HG03432 (cell line): Measurements from ENCODE around the gene ENTR1.

ENCODE experiments used
- ATAC-seq: cut with Tn5 transposase; IDR thresholded peaks from one replicate; pipeline ENCODE4 v1.9.1; 2021; ENCODE audit warnings: mild to moderate bottlenecking, moderate library complexity; ENCODE audit not compliant: unreplicated experiment

ENTR1 gene

GRCh38 chr9:136379003-136379287 is 31.5 kb downstream of the ENTR1 start:
- no peak for ATAC-seq

GRCh38 chr9:136378170-136379002 is 32.0 kb downstream of the ENTR1 start:
- no peak for ATAC-seq

- ATAC-seq: no peak
These were observed 32.9 kb downstream of the ENTR1 start for GRCh38 chr9:136377341-136378169.

- no peak for ATAC-seq
These were observed 34.0 kb downstream of the ENTR1 start for GRCh38 chr9:136376457-136376856.

GRCh38 chr9:136375096-136375495 is 35.3 kb downstream of the ENTR1 start:
- ATAC-seq: no peak

- no peak for ATAC-seq
These were observed 36.2 kb downstream of the ENTR1 start for GRCh38 chr9:136374183-136374575.

GRCh38 chr9:136373300-136374182 is 36.9 kb downstream of the ENTR1 start, which contains the start of gene CARD9:
Gene CARD9 (minus strand): TSS chr9:136373669. CDS start chr9:136372078, 1,591 bp downstream.
- ATAC-seq: no peak

- no peak for ATAC-seq
These were observed 37.7 kb downstream of the ENTR1 start for GRCh38 chr9:136372561-136373299.

GRCh38 chr9:136372006-136372405 is 38.4 kb downstream of the ENTR1 start:
- ATAC-seq: no peak

- ATAC-seq: no peak
These were observed 38.9 kb downstream of the ENTR1 start for GRCh38 chr9:136371533-136371880.

- no peak for ATAC-seq
These were observed 39.5 kb downstream of the ENTR1 start for GRCh38 chr9:136370687-136371532.

GRCh38 chr9:136370037-136370436 is 40.4 kb downstream of the ENTR1 start:
- no peak for ATAC-seq

GRCh38 chr9:136368190-136368589 is 42.2 kb downstream of the ENTR1 start:
- no peak for ATAC-seq

- no peak for ATAC-seq
These were observed 42.9 kb downstream of the ENTR1 start for GRCh38 chr9:136367296-136368145.

GRCh38 chr9:136366826-136367225 is 43.6 kb downstream of the ENTR1 start:
- ATAC-seq: no peak

- ATAC-seq: no peak
These were observed 44.6 kb downstream of the ENTR1 start for GRCh38 chr9:136365775-136366222.

GRCh38 chr9:136364942-136365774 is 45.3 kb downstream of the ENTR1 start:
- no peak for ATAC-seq
